Left lobe of liver (tissue), 1 donor: ENCODE data around the gene KRT15. TPM values are rescaled to one million over a fixed set of nuclear protein-coding genes. Genes with fewer than 3 reads are reported as not detected.

Source experiments
- total RNA-seq: library from RNA; stranded (reverse); gene quantifications from one replicate; pipeline ENCODE4 v1.2.1, GENCODE V29; 2021
- donor health status: DM: no; HTN: yes; CAD: no.

KRT15 gene
- total RNA-seq, 1 donor from 2014 or later, result 0.15 TPM

Other genes with a start within 250 kb of the KRT15 start
- not detected for gene KRTAP9-7, start 243.2 kb downstream of the KRT15 start, total RNA-seq
- gene KRTAP29-1, start 216.0 kb downstream of the KRT15 start, total RNA-seq, result not detected
- gene KRTAP16-1, start 209.6 kb downstream of the KRT15 start, total RNA-seq, result not detected
- not detected for gene KRTAP17-1, start 203.2 kb downstream of the KRT15 start, total RNA-seq
- gene KRT33A, start 168.1 kb downstream of the KRT15 start, total RNA-seq, result not detected
- not detected for gene KRT33B, start 149.1 kb downstream of the KRT15 start, total RNA-seq
- not detected for gene KRT34, start 136.6 kb downstream of the KRT15 start, total RNA-seq
- gene KRT31, start 121.3 kb downstream of the KRT15 start, total RNA-seq, result not detected
- gene KRT37, start 94.3 kb downstream of the KRT15 start, total RNA-seq, result not detected
- not detected for gene KRT38, start 77.9 kb downstream of the KRT15 start, total RNA-seq
- gene KRT32, start 51.5 kb downstream of the KRT15 start, total RNA-seq, result not detected
- gene KRT35, start 37.7 kb downstream of the KRT15 start, total RNA-seq, result not detected
- not detected for gene KRT36, start 29.0 kb downstream of the KRT15 start, total RNA-seq
- gene KRT13, start 13.3 kb downstream of the KRT15 start, total RNA-seq, result not detected
- 5.7 TPM for gene KRT19, start 9.4 kb upstream of the KRT15 start, total RNA-seq
- gene KRT9, start 53.2 kb upstream of the KRT15 start, total RNA-seq, result not detected
- gene KRT14, start 68.0 kb upstream of the KRT15 start, total RNA-seq, result not detected
- not detected for gene KRT16, start 93.9 kb upstream of the KRT15 start, total RNA-seq
- not detected for gene KRT17, start 105.7 kb upstream of the KRT15 start, total RNA-seq
- gene EIF1, start 170.0 kb upstream of the KRT15 start, total RNA-seq, result 257 TPM
- not detected for gene GAST, start 193.4 kb upstream of the KRT15 start, total RNA-seq
- gene HAP1, start 215.8 kb upstream of the KRT15 start, total RNA-seq, result not detected